GM21381 (cell line): Measurements from ENCODE around the gene LCE2C.

Experiments used
- ATAC-seq: cut with Tn5 transposase; IDR thresholded peaks from one replicate; pipeline ENCODE4 v1.9.1; 2021; ENCODE audit warnings: mild to moderate bottlenecking, moderate library complexity; ENCODE audit not compliant: unreplicated experiment

The LCE2C gene

GRCh38 chr1:152718238-152718637 lies 43.2 kb downstream of the LCE2C start:
- ATAC-seq: no peak

GRCh38 chr1:152725261-152725660 lies 50.2 kb downstream of the LCE2C start:
- no peak for ATAC-seq
